NK-92 treated with Interleukin-12 subunit alpha and Interleukin-12 subunit beta, amount 100 ng/mL, for 24 hours (cell line): ENCODE results near the gene CTSE.
"Not testable (repeated sequence)": the region's sequence is repeated elsewhere in the genome, so short reads cannot be mapped to it uniquely, and the experiment has no call there.

Source experiments
- DNase-seq: peaks from one replicate; lab custom pipeline; 2025; lab: John Stamatoyannopoulos, UW

CTSE gene

DNA sequence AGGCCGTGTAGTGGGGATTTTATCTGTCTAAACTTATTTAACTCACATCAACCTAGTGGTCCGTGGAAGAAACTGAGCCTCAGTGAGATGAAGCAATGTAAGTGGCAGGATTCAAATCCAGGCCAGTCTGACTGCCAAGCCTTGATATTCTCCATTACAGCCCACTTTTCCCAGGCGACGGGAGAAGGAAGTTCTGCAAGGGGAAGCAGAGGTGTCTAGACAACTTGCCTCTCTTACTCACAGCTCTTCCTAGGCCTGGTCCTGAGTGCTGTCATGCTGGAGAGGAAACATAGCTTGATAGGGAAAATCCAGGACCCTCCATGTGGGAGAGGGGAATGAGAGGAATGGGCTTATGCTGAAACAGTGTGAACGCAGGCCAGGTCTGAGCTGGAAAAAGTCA is 9.1 kb downstream of the CTSE start:
- no peak for DNase-seq

DNA sequence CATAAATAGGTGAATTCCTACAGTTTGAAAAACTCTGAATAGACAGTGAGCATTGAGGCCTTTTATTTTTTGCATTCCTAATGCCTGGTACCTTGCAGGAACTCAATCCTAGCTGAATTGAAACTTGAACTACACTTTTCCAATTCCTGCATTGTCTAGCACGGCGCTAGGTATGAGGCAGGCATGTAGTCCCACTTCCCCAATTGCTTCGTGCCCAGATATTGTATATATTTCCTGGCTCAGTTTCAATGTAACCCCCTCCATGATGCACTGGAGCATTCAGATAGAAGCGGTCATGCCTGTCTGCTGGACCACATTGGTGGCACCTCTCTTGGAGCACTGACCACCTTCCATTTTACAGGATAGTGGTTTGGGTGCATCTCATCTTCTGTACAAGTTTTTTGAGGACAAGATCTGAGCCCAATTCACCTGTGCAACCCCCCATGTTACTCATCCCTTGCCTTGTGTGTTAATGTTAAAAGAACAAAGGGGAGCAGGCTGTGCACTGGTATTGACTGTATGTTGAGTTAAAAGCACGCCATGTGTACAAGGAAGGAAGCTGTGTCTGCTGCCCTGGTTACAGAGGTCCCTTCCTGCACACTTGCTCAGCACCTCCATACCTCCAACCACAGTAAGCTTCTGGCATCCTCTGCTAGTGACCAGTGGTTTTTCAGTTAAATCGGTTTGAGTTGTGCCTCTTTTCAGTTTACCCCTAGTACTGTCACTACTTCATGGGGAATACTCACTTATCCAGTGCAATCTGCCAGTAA is 10.5 kb downstream of the CTSE start:
- DNase-seq: no peak

GRCh38 chr1:206012086-206012859 is 11.4 kb downstream of the CTSE start:
- no peak for DNase-seq

DNA sequence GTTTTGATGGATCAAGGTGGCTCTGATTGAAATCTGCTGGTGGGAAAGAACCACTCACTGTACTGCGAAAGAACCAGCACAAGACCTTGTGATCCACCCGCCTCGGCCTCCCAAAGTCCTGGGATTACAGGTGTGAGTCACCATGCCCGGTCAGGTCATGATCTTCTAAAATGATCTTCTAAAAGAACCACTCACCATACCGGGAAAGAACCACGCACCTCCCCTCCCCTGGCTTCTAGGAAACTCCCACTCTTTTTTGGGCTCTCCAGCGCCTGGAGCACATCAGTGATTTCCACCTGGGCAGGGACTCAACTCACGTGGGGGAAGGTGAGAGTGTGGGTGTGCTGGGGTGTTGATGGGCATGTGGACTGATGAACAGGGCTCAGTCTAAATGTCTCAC is 12.6 kb downstream of the CTSE start:
- DNase-seq: no peak

GRCh38 chr1:206010060-206010459 is 13.6 kb downstream of the CTSE start:
- DNase-seq: no peak

DNA sequence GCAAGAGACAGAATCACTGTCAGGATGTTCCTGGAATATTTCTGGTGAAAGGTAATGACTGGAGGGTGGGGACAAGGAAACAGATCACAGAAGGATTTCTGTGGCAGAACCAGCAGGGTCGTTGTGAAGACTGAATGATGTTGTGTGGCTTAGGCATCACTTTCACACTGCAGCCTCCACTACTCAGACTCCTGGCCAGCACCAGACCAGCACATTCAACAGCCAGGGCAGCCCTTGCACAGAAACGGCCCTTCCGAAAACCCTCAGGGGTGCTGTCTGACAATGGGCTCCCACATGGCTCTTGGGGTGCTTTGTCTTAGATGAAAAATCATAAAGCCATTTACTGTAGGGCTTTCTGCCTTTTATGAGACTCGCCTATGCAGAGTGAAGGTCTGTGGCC is 16.7 kb downstream of the CTSE start:
- DNase-seq: no peak

DNA sequence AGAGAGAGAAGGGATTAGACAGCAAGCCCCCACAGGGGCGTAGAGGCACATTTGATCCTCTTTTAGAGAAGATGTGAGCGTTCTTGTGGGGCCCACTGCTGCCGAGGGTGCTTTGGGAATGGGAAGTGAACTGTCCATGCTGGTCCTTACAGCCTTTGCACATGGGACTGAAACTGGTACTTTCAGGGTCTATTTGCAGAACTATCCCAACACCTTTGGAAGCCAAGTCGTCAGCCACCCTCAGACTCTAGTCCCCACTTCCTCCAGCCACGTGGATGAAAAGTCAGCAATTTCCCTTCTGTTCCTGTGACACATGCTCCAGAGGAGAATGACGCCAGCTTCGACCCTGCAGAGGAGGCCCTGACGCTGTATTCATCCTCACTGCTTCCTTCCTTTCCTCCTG is 17.9 kb downstream of the CTSE start:
- DNase-seq: no peak

DNA sequence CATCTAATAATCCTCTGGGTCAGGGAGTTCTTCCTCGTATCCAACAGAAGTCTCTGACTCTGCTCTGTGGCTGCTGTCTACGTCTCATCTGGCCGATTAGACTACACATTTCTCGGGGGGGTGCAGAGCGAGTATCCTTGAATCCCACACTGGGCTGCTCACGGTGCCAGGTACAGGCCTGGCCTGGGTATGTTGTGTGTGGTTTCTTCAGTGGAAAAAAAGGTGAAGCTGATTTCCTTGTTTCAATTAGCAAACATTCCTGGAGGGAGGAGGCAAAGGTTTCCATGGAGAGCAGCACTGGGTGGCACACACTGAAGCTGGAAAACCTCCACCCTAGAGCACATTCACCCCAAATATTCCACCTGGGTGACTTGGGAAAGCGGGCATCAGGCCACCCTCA is 18.5 kb downstream of the CTSE start:
- DNase-seq: no peak

DNA sequence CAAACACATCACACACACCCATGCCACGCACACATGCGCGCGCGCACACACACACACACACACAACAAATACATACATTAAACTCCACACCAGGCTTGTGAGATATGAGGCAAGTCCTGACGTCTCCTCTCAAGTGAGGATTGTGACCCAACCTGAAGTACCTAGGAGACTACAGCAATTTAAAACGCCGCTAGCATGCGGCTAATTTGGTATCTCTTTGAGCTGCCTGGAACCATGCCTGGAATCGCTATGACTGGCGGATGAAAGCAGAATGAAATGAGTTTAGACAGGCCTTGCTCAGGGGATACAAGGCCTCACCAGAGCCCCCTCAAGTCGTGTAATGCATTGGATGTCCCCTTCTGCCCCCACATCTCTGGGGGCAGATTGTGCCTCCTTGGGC is 18.9 kb downstream of the CTSE start:
- DNase-seq: no peak

GRCh38 chr1:206003854-206004800 is 19.6 kb downstream of the CTSE start:
- DNase-seq: no peak

GRCh38 chr1:206002871-206003801 is 20.6 kb downstream of the CTSE start, which contains the start of gene RAB7B:
Gene RAB7B, minus strand, starts transcription at chr1:206003395. Its CDS starts 9,260 bp downstream, at chr1:205994135.
- no peak for DNase-seq

- DNase-seq: no peak
These were observed 21.5 kb downstream of the CTSE start for GRCh38 chr1:206002160-206002559.

DNA sequence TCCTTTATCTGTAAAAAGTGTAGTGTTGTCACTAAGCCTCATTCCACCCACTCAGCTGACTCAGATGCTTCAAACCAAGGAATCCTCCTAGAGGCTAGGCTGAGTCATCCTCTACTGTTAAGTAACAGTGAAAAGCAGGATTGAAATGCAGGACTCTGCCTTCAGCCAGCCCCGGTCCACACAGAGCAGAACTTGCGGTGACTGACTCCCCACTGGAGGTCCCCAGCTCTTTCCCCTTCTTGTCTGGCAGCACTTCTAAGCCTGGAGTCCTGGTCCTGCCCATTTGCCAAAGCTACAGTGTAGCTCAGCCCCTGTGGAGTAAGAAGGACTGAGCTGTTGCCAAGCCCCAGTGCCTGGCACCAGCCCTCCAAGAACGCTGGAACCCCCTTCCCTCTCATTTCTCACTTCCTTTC is 22.2 kb downstream of the CTSE start:
- DNase-seq: no peak

DNA sequence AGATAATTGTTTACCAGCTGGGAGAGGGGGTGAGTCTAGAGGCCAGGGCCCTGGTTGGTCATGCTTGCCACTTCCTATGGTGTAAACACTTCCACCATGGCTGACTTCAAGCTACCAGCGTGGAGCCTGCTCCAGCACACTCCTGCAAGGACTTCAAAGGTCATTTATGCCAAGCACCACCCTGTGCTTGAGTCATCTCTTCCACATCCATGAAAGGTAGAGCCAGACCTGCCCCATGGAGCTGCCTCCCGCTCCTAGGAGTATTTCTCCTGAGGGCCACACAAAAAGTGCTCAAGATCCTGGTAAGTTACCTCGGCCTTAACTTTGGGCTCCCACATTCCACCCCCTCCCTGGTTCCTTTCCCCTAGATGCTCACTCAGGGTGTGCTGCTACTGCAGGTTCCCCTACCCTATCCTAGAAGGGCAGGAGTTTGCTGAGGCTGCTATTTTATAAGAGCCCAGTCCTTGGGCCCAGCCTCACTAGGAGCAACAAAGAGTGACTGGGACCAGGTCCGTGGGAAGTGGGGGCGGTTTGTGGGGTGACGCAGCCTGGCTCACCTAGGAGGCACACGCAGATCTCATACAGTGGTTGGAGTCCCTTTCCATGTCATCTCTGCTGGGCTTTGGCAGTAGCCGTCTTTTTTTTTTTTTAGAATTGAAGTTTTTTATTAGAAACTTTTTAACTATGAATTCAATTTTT is 22.9 kb downstream of the CTSE start:
- no peak for DNase-seq

DNA sequence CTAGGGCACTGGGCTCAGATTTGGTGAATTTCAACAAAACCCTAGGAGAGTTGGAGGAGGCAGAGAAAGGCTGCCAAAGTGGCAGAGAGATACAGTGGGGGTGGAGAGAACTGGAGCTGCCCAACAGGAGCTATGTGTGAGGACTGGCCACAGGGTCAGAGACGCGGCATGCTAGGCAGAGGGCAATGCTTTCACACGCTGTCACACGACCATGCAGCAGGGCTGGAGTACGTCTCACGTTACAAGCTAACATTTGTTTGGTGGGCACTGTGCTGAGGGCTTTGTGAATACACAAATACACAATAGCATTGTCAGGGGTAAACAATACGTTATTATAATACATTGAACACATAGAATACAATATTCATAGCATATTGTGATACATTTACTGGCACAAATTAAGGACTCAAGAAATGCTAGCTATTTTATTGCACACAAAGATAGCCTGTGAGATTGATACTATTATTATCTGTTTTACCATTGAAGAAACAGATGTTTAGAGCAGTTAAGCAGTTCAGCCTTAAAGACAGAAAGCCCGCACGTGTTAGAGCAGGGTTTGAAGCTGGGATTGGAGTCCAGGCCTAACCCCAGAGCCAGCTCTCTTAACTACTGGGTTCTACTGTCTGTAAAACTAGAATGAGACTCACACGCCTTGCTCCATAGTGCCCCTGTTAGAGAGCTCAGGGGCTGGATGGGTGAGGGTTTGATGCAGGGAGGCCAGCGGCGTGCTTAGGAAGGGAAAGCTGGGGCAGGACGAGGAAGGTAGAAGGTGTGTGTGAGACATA is 25.0 kb downstream of the CTSE start:
- no peak for DNase-seq

- DNase-seq: not testable (repeated sequence)
These were observed 27.1 kb downstream of the CTSE start for GRCh38 chr1:205996641-205997040.

DNA sequence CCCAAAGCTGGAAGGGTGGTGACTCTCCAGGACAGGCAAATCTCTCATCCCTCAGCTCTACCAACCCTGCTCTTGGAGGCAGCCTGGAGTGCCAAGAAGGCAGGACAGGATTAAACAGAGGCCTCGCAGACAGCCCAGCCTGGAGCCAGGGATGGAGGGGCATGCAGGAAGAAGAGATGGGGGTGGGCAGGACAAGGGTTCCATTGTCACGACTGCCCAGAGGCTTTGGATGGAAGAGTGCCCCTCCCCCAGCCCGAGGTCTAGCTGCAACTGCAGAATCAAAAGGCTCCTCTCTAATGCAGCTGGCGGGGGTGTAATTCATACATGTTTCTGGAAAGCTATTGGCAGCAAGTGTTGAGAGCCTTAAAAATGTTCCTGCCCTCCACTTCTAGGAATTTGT is 29.3 kb downstream of the CTSE start:
- DNase-seq: no peak

GRCh38 chr1:205993068-205993467 is 30.6 kb downstream of the CTSE start:
- no peak for DNase-seq

DNA sequence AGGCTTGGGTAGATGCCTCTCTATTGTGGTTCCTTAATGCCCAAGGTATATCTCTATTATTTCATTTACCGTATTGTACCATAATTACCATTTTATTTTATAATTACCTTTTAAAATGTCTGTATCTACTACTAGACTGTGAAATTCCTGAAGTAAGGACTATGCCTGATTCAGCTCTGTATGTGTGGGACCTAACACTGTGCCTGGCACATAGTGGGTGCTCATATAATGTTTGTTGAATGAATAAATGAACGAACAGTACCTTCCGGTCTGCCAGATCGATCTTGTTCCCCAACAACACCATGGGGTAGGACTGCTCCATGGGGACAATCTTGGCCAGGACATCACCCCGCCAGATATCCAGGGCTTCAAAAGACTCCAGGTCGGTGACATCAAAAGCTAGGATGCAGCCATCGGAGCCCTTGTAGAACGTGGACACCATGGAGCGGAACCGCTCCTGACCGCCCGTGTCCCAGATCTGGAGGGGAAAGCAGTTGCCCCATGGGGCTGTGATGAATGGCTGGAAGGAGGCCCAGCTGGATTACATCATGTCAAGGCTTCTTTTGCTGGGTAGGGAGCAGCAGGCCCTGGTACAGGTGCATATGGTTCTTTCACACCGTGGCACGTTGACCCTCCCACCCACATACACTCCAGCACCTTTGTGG is 31.3 kb downstream of the CTSE start:
- DNase-seq: no peak
